Heart left ventricle (tissue), 16 donors: ENCODE results near the gene SLC28A3. TPM values are rescaled to one million over a fixed set of nuclear protein-coding genes. Genes with fewer than 3 reads are reported as not detected.

Experiments used
- ATAC-seq, 4 donors: fragments of 200-7000 bp; cut with Tn5 transposase; one replicate each; pipeline ENCODE4 v1.9.1; 2020 to 2022; ENCODE audit warnings: moderate library complexity in 4 of 4, mild to moderate bottlenecking in 3 of 4, moderate number of reproducible peaks in 1 of 4
- DNase-seq, 5 donors: peaks; one replicate each; pipeline ENCODE4 v3.0.0-alpha.2; 2020
- H3K27ac ChIP-seq, 12 donors: fragments of 200-600 bp; sonication (generic) in 4 of 12; one replicate each; pipeline versions ENCODE4 v1.5.0 to v1.8.0; 2016 to 2022; ENCODE audit warnings: mild to moderate bottlenecking in 2 of 12
- H3K27me3 ChIP-seq, 9 donors: fragments of 200-600 bp; sonication (generic) in 2 of 9; one replicate each; pipeline versions ENCODE4 v1.5.1 to v1.8.0; 2016 to 2022; ENCODE audit warnings: mild to moderate bottlenecking in 3 of 9
- H3K36me3 ChIP-seq, 9 donors: fragments of 200-600 bp; sonication (generic) in 2 of 9; one replicate each; pipeline versions ENCODE4 v1.5.0 to v1.8.0; 2018 to 2022; ENCODE audit warnings: mild to moderate bottlenecking in 2 of 9
- H3K4me1 ChIP-seq, 12 donors: fragments of 200-600 bp; sonication (generic) in 4 of 12; one replicate each; pipeline versions ENCODE4 v1.5.0 to v1.8.0; 2016 to 2022; ENCODE audit warnings: mild to moderate bottlenecking in 3 of 12
- H3K4me3 ChIP-seq, 12 donors: fragments of 200-600 bp; sonication (generic) in 4 of 12; one replicate each; pipeline versions ENCODE4 v1.5.0 to v1.8.0; 2017 to 2022; ENCODE audit warnings: mild to moderate bottlenecking in 9 of 12, moderate library complexity in 4 of 12
- H3K9me3 ChIP-seq, 12 donors: fragments of 200-600 bp; sonication (generic) in 4 of 12; one replicate each; pipeline versions ENCODE4 v1.5.0 to v1.8.0; 2016 to 2022; ENCODE audit warnings: mild to moderate bottlenecking in 1 of 12
- CTCF ChIP-seq, 12 donors: fragments of 200-600 bp; sonication (generic) in 4 of 12; IDR thresholded peaks; one replicate each; pipeline versions ENCODE4 v1.5.0 to v1.8.0; 2018 to 2022; ENCODE audit warnings: antibody characterized with exemption in 12 of 12, mild to moderate bottlenecking in 5 of 12
- POLR2A ChIP-seq, 2 donors: fragments of 450-650 bp; IDR thresholded peaks; one replicate each; pipeline ENCODE4 v1.6.1; 2017; ENCODE audit warnings: antibody characterized with exemption in 2 of 2, mild to moderate bottlenecking in 2 of 2, moderate library complexity in 2 of 2
- WGBS, 4 donors: extraction: QIAGEN DNeasy Blood & Tissue Kit in 2 of 4; methylation state at CpG; one replicate each; pipeline versions ENCODE4 v1.1.5 to v1.1.7; 2013 to 2018; 5-methylcytosine and 5-hydroxymethylcytosine counted together
- intact Hi-C, 10 donors: fragments of 100-400 bp; cut with DNase I; formaldehyde crosslinking; loops; one replicate each; pipeline versions ENCODE4 v1.11.1 to v1.14.2; 2022
- polyA plus RNA-seq, 2 donors: library from polyadenylated mRNA; stranded (reverse); fragments of 200-250 nt; gene quantifications; one replicate each; pipeline ENCODE4 v1.2.3, GENCODE V29; 2013
- total RNA-seq, 9 donors: library from RNA; depleted of rRNA in 2 of 9; stranded (reverse); fragments of >200 nt in 2 of 9; fragmentation: NEBNext Ultra II Directional in 3 of 9; extraction: Animal tissue kit (Norgen Biotek cat#: 25700) in 3 of 9; gene quantifications; one replicate each; pipeline versions ENCODE4 v1.1.0 to v1.2.4, GENCODE V29; 2016 to 2023
- donor health status: ischemic (EF 13 %, LVEDD 7.1; RV severe dilation, severe dysfunction).
- donor health status: healthy with polysubstance abuse.
- donor health status: DM: no; HTN: yes; CAD: no.
- donor health status: DM: no; HTN: no; CAD: no.
- donor health status: ischemic (EF 25% LVEDD 6.9; RV normal size, moderate dysfunction).
- donor health status: ischemic (EF 25% LVEDD 5.7; RV mildly dilated, moderate dysfunction).
- donor health status: healthy.
- donor health status: DM: yes; HTN: yes; CAD: no.
- donor health status: ischemic (EF 35%, LVEDD 5.7; RV mildly dilated, moderate dysfunction).
- donor health status: nonischemic (EF 11% LVEDD 7.7; RV severe dilation, severe dysfunction).
- donor health status: DM: yes; HTN: yes; CAD: no.
- donor health status: PGD.
- donor health status: ischemic (EF 29% LVEDD 5.4; RV normal size, mild dysfunction).
- donor health status: nonischemic (EF 23%, LVEDD 6.1; RV moderate dilation, normal function).

Gene SLC28A3
- total and polyA plus RNA-seq, 11 donors, result 0.04 to 5.7 (median 0.19) TPM; not detected in 1

- no peaks in the 10 kb centered on the region for H3K27me3 ChIP-seq
- H3K9me3 ChIP-seq, result no peaks in the 10 kb centered on the region
- no peaks in the 10 kb centered on the region for H3K36me3 ChIP-seq
- DNase-seq (no peak), ATAC-seq (no peak)
- H3K4me1 ChIP-seq, result peaks cover 0 to 15% (median 0%) of the 10 kb centered on the region in 12 donors
- no peak overlapping the region for H3K4me3 ChIP-seq
- TF ChIP-seq CTCF (IDR thresholded peaks at IDR 0.05) (no peak), POLR2A (IDR thresholded peaks at IDR 0.05) (no peak)
- intact Hi-C loops, result loop anchor here in 1 of 10 donors (10.0 kb wide), 1 partner anchor 75 kb away; no protein-coding TSS in a partner anchor
- 92 to 98% (median 95%) methylated on average over 1 of the region's 1 CpG for WGBS, 4 donors
- H3K27ac ChIP-seq, result no peak overlapping the region
These were observed 20.3 kb downstream of the SLC28A3 start for GRCh38 chr9:84320231-84320630.

GRCh38 chr9:84319632-84320031, 20.9 kb downstream of the SLC28A3 start:
- no peaks in the 10 kb centered on the region for H3K9me3 ChIP-seq
- no peak overlapping the region for H3K27ac ChIP-seq
- no peak overlapping the region for H3K4me3 ChIP-seq
- H3K27me3 ChIP-seq, result no peaks in the 10 kb centered on the region
- TF ChIP-seq POLR2A (IDR thresholded peaks at IDR 0.05) (no peak), CTCF (IDR thresholded peaks at IDR 0.05) (no peak)
- 85 to 90% (median 88%) methylated on average over 4 of the region's 4 CpGs for WGBS, 4 donors
- H3K4me1 ChIP-seq, result peaks cover 0 to 14% (median 0%) of the 10 kb centered on the region in 12 donors
- DNase-seq, result no peak
- intact Hi-C loops, result loop anchor here in 6 of 10 donors (5.0 to 10.0 kb wide), 4 partner anchors 57 to 485 kb away; no protein-coding TSS in a partner anchor
- no peaks in the 10 kb centered on the region for H3K36me3 ChIP-seq
- no peak for ATAC-seq

- TF ChIP-seq CTCF (IDR thresholded peaks at IDR 0.05), result no peak
- TF ChIP-seq POLR2A (IDR thresholded peaks at IDR 0.05), result no peak
- ATAC-seq (no peak), DNase-seq (no peak)
- no peak overlapping the region for H3K4me3 ChIP-seq
- no peaks in the 10 kb centered on the region for H3K36me3 ChIP-seq
- H3K9me3 ChIP-seq, result no peaks in the 10 kb centered on the region
- WGBS, 4 donors, result 69 to 77% (median 74%) methylated on average over 2 of the region's 2 CpGs
- H3K27ac ChIP-seq, result no peak overlapping the region
- peaks cover 0 to 8% (median 0%) of the 10 kb centered on the region in 12 donors for H3K4me1 ChIP-seq
- no peaks in the 10 kb centered on the region for H3K27me3 ChIP-seq
- intact Hi-C loops, result loop anchor here in 6 of 10 donors (5.0 to 10.0 kb wide), 3 partner anchors 57 to 484 kb away; no protein-coding TSS in a partner anchor
These were observed 21.6 kb downstream of the SLC28A3 start for GRCh38 chr9:84318981-84319380.

- peaks cover 0 to 7% (median 0%) of the 10 kb centered on the region in 12 donors for H3K4me1 ChIP-seq
- no peak overlapping the region for H3K27ac ChIP-seq
- 91 to 94% (median 92%) methylated on average over 2 of the region's 2 CpGs for WGBS, 4 donors
- no peaks in the 10 kb centered on the region for H3K36me3 ChIP-seq
- no peaks in the 10 kb centered on the region for H3K9me3 ChIP-seq
- no peak overlapping the region for H3K4me3 ChIP-seq
- intact Hi-C loops, result loop anchor here in 7 of 10 donors (2.0 to 10.0 kb wide), 4 partner anchors 55 to 483 kb away; no protein-coding TSS in a partner anchor
- no peak for ATAC-seq
- TF ChIP-seq CTCF (IDR thresholded peaks at IDR 0.05) (no peak), POLR2A (IDR thresholded peaks at IDR 0.05) (no peak)
- no peak for DNase-seq
- H3K27me3 ChIP-seq, result no peaks in the 10 kb centered on the region
These were observed 23.0 kb downstream of the SLC28A3 start for GRCh38 chr9:84317563-84317962.
